ENCODE data around the gene MGAT4A. TPM values are rescaled to one million over a fixed set of nuclear protein-coding genes. Genes with fewer than 3 reads are reported as not detected.

MGAT4A gene
- total and polyA plus RNA-seq, 2 of the 13 experiments (the other 11 are each of a cell fraction or from before 2014, with no cell fraction given), result 47.2 to 90.9 TPM

DNA sequence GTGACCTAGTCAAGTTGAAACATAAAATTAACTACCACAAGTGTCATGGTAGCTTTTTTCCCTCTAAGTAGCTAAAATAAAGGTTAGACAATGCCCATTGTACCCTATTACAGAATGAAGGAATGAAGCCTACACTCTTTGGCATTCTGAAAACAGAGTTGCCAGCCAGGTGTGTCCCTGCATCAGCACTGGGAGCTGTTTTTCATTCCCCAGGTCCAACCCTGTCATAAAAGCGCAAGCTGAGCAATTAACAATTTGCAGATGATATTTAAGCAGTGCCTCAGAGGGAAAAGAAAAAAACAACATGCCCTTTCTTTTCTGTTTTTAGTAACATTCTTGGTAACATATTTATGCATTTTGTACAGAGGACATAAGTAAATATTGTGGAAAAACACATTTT lies 46.8 kb upstream of the MGAT4A start:
- TF ChIP-seq SNRNP70 (IDR thresholded peaks at IDR 0.05; ENCODE audit: low read depth, low read length), result no peak
- TF ChIP-seq SALL2 (CRISPR knock-in tag; IDR thresholded peaks at IDR 0.05), result no peak
- TF ChIP-seq EED (CRISPR knock-in tag; IDR thresholded peaks at IDR 0.05), result no peak
- no peak for TF ChIP-seq KDM1A (CRISPR knock-in tag; IDR thresholded peaks at IDR 0.05)
- TF ChIP-seq REPIN1 (CRISPR knock-in tag; IDR thresholded peaks at IDR 0.05; ENCODE audit: borderline replicate concordance, low read depth), result no peak
- TF ChIP-seq ZIK1 (CRISPR knock-in tag; IDR thresholded peaks at IDR 0.05; ENCODE audit: borderline replicate concordance, low read depth), result no peak
- TF ChIP-seq ZBTB1 (CRISPR knock-in tag; IDR thresholded peaks at IDR 0.05; ENCODE audit: borderline replicate concordance), result no peak
- TF ChIP-seq SOX6 (IDR thresholded peaks at IDR 0.05), result no peak
- TF ChIP-seq SOX6 (CRISPR knock-in tag; IDR thresholded peaks at IDR 0.05), result no peak
- TF ChIP-seq ZMYM4 (CRISPR knock-in tag; IDR thresholded peaks at IDR 0.05), result no peak
- TF ChIP-seq RNF2 (conservative IDR thresholded peaks at IDR 0.05; ENCODE audit: low read depth), result no peak
- no peak for TF ChIP-seq ZNF225 (CRISPR knock-in tag; IDR thresholded peaks at IDR 0.05)
- TF ChIP-seq, protein P1, sequence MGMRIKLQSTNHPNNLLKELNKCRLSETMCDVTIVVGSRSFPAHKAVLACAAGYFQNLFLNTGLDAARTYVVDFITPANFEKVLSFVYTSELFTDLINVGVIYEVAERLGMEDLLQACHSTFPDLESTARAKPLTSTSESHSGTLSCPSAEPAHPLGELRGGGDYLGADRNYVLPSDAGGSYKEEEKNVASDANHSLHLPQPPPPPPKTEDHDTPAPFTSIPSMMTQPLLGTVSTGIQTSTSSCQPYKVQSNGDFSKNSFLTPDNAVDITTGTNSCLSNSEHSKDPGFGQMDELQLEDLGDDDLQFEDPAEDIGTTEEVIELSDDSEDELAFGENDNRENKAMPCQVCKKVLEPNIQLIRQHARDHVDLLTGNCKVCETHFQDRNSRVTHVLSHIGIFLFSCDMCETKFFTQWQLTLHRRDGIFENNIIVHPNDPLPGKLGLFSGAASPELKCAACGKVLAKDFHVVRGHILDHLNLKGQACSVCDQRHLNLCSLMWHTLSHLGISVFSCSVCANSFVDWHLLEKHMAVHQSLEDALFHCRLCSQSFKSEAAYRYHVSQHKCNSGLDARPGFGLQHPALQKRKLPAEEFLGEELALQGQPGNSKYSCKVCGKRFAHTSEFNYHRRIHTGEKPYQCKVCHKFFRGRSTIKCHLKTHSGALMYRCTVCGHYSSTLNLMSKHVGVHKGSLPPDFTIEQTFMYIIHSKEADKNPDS (CRISPR knock-in tag; IDR thresholded peaks at IDR 0.05), result no peak
- no peak for TF ChIP-seq NAIF1 (CRISPR knock-in tag; IDR thresholded peaks at IDR 0.05; ENCODE audit: borderline replicate concordance)
- TF ChIP-seq HDAC6 (IDR thresholded peaks at IDR 0.05; ENCODE audit: low read depth, low read length), result no peak
- TF ChIP-seq, protein P2, sequence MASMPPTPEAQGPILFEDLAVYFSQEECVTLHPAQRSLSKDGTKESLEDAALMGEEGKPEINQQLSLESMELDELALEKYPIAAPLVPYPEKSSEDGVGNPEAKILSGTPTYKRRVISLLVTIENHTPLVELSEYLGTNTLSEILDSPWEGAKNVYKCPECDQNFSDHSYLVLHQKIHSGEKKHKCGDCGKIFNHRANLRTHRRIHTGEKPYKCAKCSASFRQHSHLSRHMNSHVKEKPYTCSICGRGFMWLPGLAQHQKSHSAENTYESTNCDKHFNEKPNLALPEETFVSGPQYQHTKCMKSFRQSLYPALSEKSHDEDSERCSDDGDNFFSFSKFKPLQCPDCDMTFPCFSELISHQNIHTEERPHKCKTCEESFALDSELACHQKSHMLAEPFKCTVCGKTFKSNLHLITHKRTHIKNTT (CRISPR knock-in tag; IDR thresholded peaks at IDR 0.05), result no peak
- no peak for TF ChIP-seq CBFB (CRISPR knock-in tag; IDR thresholded peaks at IDR 0.05)
- TF ChIP-seq SRSF1 (optimal IDR thresholded peaks at IDR 0.05; ENCODE audit: low read depth, low read length), result no peak
- no peaks in the 10 kb centered on the region for H4K20me1 ChIP-seq (ENCODE audit: insufficient read depth, low read length)
- no peak overlapping the region for H3K4me2 ChIP-seq (ENCODE audit: low read depth, low read length)
- DNase-seq (ENCODE audit: low spot score) (no peak), FAIRE-seq (no peak), ATAC-seq (no peak)
- ChIA-PET CTCF (ENCODE audit: low intra/inter-chr PET ratio, low total read pairs) (no interaction called here), POLR2A (interaction anchor here (1.2 kb wide), 1 partner anchor 18 kb away, joined by 3 read pairs; no protein-coding TSS in a partner anchor)
- no peak overlapping the region for H3K9ac ChIP-seq (ENCODE audit: insufficient read depth, low read depth, low read length)
- H3K27me3 ChIP-seq (ENCODE audit: control insufficient read depth in 1 of 2, insufficient read depth in 2 of 2, low read length in 2 of 2), result no peaks in the 10 kb centered on the region
- no peak overlapping the region for H2AFZ ChIP-seq (ENCODE audit: low read length)
- H3K4me3 ChIP-seq (replicated peaks in 1 of 3; ENCODE audit: insufficient read depth in 1 of 3, low read depth in 2 of 3, low read length in 3 of 3), result no peak overlapping the region
- 93% methylated on average over 1 of the region's 1 CpG for WGBS (ENCODE audit: low lambda C conversion rate)
- H3K27ac ChIP-seq (ENCODE audit: extremely low read length, insufficient read depth, low read length), result no peak overlapping the region
- intact Hi-C loops (cut with micrococcal nuclease; ENCODE audit: unreplicated experiment), result no loop called here
- in situ Hi-C loops (cut with HindIII; ENCODE audit: extremely low pct_ligation_motif_present, low pct_unique_long_range_greater_than_20kb), result no loop called here
- no peaks in the 10 kb centered on the region for H3K36me3 ChIP-seq (replicated peaks in 1 of 2; ENCODE audit: control insufficient read depth in 1 of 2, insufficient read depth in 2 of 2, low read length in 2 of 2)
- H3K79me2 ChIP-seq (ENCODE audit: insufficient read depth, low read length), result no peaks in the 10 kb centered on the region
- H3K4me1 ChIP-seq (ENCODE audit: insufficient read depth, low read length), result peaks cover 42% of the 10 kb centered on the region
- BruUV-seq (replicated peaks), result no TSS peak
- H3K9me3 ChIP-seq (ENCODE audit: low read length), result peaks cover 15% of the 10 kb centered on the region
